ENCODE measurements around the gene DEUP1. TPM values are rescaled to one million over a fixed set of nuclear protein-coding genes. Genes with fewer than 3 reads are reported as not detected.

The DEUP1 gene
- total RNA-seq, 1 experiment from 2014 or later = not detected

GRCh38 chr11:93464927-93465540 lies 134.5 kb downstream of the DEUP1 start:
- ATAC-seq = no peak
- RAD21 ChIA-PET (ENCODE audit: low non-redundant PET in 1 of 2, low total read pairs in 2 of 2, uncharacterized antibody in 2 of 2, unreplicated experiment in 2 of 2) = no interaction called here
- Histone ChIP-seq H3K9me2 (ENCODE audit: insufficient read depth) (no peaks in the 10 kb centered on the region), H3K4me1 (ENCODE audit: control insufficient read depth in 1 of 2, insufficient read depth in 2 of 2, low read length in 2 of 2) (no peaks in the 10 kb centered on the region), H3K4me2 (ENCODE audit: low read length) (no peak overlapping the region), H3K36me3 (ENCODE audit: control insufficient read depth in 1 of 2, insufficient read depth in 2 of 2, low read length in 2 of 2) (no peaks in the 10 kb centered on the region), H3K9ac (ENCODE audit: low read length) (no peak overlapping the region), H3K9me3 (ENCODE audit: control insufficient read depth in 1 of 2, insufficient read depth in 1 of 2, low read depth in 1 of 2, low read length in 2 of 2) (no peaks in the 10 kb centered on the region), H3K79me2 (ENCODE audit: insufficient read depth, low read length) (no peaks in the 10 kb centered on the region), H2AFZ (ENCODE audit: low read depth, low read length, poor library complexity, severe bottlenecking) (no peak overlapping the region), H3K27me3 (ENCODE audit: insufficient read depth, low read length) (no peaks in the 10 kb centered on the region), H4K20me1 (ENCODE audit: insufficient read depth) (no peaks in the 10 kb centered on the region), H3K4me3 (replicated peaks in 1 of 2; ENCODE audit: low read depth in 1 of 2, low read length in 2 of 2) (no peak overlapping the region), H3K27ac (ENCODE audit: low read depth, low read length) (no peak overlapping the region)
- POLR2A ChIA-PET = no interaction called here
- no TSS peak for BruUV-seq (replicated peaks)
- TF ChIP-seq FOSL1 (IDR thresholded peaks at IDR 0.05; ENCODE audit: low read depth) (no peak), ZNF274 (IDR thresholded peaks at IDR 0.05; ENCODE audit: low read depth, low read length) (no peak), MAX (IDR thresholded peaks at IDR 0.05) (no peak), POLR2AphosphoS5 (IDR thresholded peaks at IDR 0.05; ENCODE audit: low read depth, low read length) (no peak), ZFX (IDR thresholded peaks at IDR 0.05) (no peak), YY1 (IDR thresholded peaks at IDR 0.05; ENCODE audit: extremely low read depth, insufficient replicate concordance, low read depth, low read length) (no peak), SRF (IDR thresholded peaks at IDR 0.05; ENCODE audit: low read depth) (no peak), ATF3 (IDR thresholded peaks at IDR 0.05) (no peak), CBX3 (IDR thresholded peaks at IDR 0.05; ENCODE audit: low read depth) (no peak)
- TF ChIP-seq, protein P1, sequence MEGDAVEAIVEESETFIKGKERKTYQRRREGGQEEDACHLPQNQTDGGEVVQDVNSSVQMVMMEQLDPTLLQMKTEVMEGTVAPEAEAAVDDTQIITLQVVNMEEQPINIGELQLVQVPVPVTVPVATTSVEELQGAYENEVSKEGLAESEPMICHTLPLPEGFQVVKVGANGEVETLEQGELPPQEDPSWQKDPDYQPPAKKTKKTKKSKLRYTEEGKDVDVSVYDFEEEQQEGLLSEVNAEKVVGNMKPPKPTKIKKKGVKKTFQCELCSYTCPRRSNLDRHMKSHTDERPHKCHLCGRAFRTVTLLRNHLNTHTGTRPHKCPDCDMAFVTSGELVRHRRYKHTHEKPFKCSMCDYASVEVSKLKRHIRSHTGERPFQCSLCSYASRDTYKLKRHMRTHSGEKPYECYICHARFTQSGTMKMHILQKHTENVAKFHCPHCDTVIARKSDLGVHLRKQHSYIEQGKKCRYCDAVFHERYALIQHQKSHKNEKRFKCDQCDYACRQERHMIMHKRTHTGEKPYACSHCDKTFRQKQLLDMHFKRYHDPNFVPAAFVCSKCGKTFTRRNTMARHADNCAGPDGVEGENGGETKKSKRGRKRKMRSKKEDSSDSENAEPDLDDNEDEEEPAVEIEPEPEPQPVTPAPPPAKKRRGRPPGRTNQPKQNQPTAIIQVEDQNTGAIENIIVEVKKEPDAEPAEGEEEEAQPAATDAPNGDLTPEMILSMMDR (IDR thresholded peaks at IDR 0.05 in 2 of 3, conservative IDR thresholded peaks at IDR 0.05 in 1 of 3; ENCODE audit: borderline replicate concordance in 1 of 3, insufficient read depth in 1 of 3, low read depth in 2 of 3, low read length in 2 of 3) = no peak
- intact Hi-C loops (cut with micrococcal nuclease) = no loop called here
- CTCF ChIA-PET = no interaction called here
- no peak for DNase-seq (ENCODE audit: low read depth, low spot score)
